HL-60 (cell line): ENCODE results near the gene ANGPTL2.

Experiments
- CTCF ChIP-seq: IDR thresholded peaks from one replicate; pipeline ENCODE4 v1.5.1; 2011; ENCODE audit warnings: low read length, control low read depth, inconsistent platforms; ENCODE audit not compliant: insufficient read depth
- POLR2AphosphoS5 ChIP-seq: IDR thresholded peaks from 2 replicates; pipeline ENCODE4 v1.6.1; 2012; ENCODE audit warnings: low read depth
- SPI1 ChIP-seq: IDR thresholded peaks from 2 replicates; pipeline ENCODE4 v1.6.1; 2012; ENCODE audit warnings: low read depth, mild to moderate bottlenecking, borderline replicate concordance
- TF ChIP-seq, protein P1 (sequence below): IDR thresholded peaks from 2 replicates; pipeline ENCODE4 v1.6.1; 2012; ENCODE audit warnings: low read depth; ENCODE audit not compliant: insufficient replicate concordance

- no peak for TF ChIP-seq CTCF
- TF ChIP-seq SPI1 = no peak
- TF ChIP-seq, protein P1, sequence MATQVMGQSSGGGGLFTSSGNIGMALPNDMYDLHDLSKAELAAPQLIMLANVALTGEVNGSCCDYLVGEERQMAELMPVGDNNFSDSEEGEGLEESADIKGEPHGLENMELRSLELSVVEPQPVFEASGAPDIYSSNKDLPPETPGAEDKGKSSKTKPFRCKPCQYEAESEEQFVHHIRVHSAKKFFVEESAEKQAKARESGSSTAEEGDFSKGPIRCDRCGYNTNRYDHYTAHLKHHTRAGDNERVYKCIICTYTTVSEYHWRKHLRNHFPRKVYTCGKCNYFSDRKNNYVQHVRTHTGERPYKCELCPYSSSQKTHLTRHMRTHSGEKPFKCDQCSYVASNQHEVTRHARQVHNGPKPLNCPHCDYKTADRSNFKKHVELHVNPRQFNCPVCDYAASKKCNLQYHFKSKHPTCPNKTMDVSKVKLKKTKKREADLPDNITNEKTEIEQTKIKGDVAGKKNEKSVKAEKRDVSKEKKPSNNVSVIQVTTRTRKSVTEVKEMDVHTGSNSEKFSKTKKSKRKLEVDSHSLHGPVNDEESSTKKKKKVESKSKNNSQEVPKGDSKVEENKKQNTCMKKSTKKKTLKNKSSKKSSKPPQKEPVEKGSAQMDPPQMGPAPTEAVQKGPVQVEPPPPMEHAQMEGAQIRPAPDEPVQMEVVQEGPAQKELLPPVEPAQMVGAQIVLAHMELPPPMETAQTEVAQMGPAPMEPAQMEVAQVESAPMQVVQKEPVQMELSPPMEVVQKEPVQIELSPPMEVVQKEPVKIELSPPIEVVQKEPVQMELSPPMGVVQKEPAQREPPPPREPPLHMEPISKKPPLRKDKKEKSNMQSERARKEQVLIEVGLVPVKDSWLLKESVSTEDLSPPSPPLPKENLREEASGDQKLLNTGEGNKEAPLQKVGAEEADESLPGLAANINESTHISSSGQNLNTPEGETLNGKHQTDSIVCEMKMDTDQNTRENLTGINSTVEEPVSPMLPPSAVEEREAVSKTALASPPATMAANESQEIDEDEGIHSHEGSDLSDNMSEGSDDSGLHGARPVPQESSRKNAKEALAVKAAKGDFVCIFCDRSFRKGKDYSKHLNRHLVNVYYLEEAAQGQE = no peak
- no peak for TF ChIP-seq POLR2AphosphoS5
Observed at GRCh38 chr9:127128341-127129072, 6.1 kb upstream of the ANGPTL2 start.
